GM23338 (cell line): ENCODE data around the gene TIMM10B. TPM values are rescaled to one million over a fixed set of nuclear protein-coding genes. Genes with fewer than 3 reads are reported as not detected.
"Not testable (repeated sequence)": the region's sequence is repeated elsewhere in the genome, so short reads cannot be mapped to it uniquely, and the experiment has no call there.

Experiments
- ATAC-seq: fragments of 200-7000 bp; cut with Tn5 transposase; 3 replicates; pipeline ENCODE4 v1.9.1; 2020
- DNase-seq: peaks from one replicate; pipeline ENCODE4 v3.0.0-alpha.2; 2015; ENCODE audit warnings: low spot score
- H2AFZ ChIP-seq: fragments of 200-600 bp; sonication (generic); 2 replicates; pipeline ENCODE4 v1.8.0; 2016; ENCODE audit warnings: antibody characterized with exemption, mild to moderate bottlenecking, moderate library complexity
- H3F3A ChIP-seq: fragments of 200-600 bp; sonication (generic); replicated peaks from 2 replicates; pipeline ENCODE4 v1.8.0; 2017; ENCODE audit warnings: antibody characterized with exemption, mixed run types, low read depth
- H3K27ac ChIP-seq: fragments of 200-600 bp; sonication (generic); 2 replicates; pipeline ENCODE4 v1.6.1; 2016; ENCODE audit warnings: low read depth
- H3K27me3 ChIP-seq: fragments of 200-600 bp; sonication (generic); 2 replicates; pipeline ENCODE4 v1.8.0; 2016; ENCODE audit warnings: mild to moderate bottlenecking, mixed run types, moderate library complexity; ENCODE audit not compliant: insufficient read depth
- H3K36me3 ChIP-seq: fragments of 200-600 bp; sonication (generic); 2 replicates; pipeline ENCODE4 v1.8.0; 2016; ENCODE audit warnings: mild to moderate bottlenecking; ENCODE audit not compliant: insufficient read depth
- H3K4me1 ChIP-seq: fragments of 200-600 bp; sonication (generic); 2 replicates; pipeline ENCODE4 v1.8.0; 2016; ENCODE audit warnings: mild to moderate bottlenecking, moderate library complexity; ENCODE audit not compliant: insufficient read depth
- H3K4me2 ChIP-seq: fragments of 200-600 bp; sonication (generic); 2 replicates; pipeline ENCODE4 v1.7.1; 2017; ENCODE audit warnings: mixed run types
- H3K4me3 ChIP-seq: fragments of 200-600 bp; sonication (generic); 2 replicates; pipeline ENCODE4 v1.6.1; 2016; ENCODE audit warnings: mixed run types
- H3K79me2 ChIP-seq: fragments of 200-600 bp; sonication (generic); replicated peaks from 2 replicates; pipeline ENCODE4 v1.8.0; 2017; ENCODE audit warnings: mild to moderate bottlenecking; ENCODE audit not compliant: insufficient read depth
- H3K9me2 ChIP-seq: fragments of 200-600 bp; sonication (generic); 2 replicates; pipeline ENCODE4 v1.8.0; 2017; ENCODE audit not compliant: insufficient read depth
- H4K20me1 ChIP-seq: fragments of 200-600 bp; sonication (generic); replicated peaks from 2 replicates; pipeline ENCODE4 v1.8.0; 2017; ENCODE audit warnings: mild to moderate bottlenecking; ENCODE audit not compliant: insufficient read depth
- H3K27ac Mint-ChIP-seq: 2 replicates; pipeline ENCODE4 v1.8.0; 2020; ENCODE audit warnings: inconsistent platforms, mild to moderate bottlenecking, moderate library complexity, mixed read lengths
- H3K27me3 Mint-ChIP-seq: 3 replicates; pipeline ENCODE4 v1.8.0; 2022; ENCODE audit warnings: low read depth, mild to moderate bottlenecking, moderate library complexity, mixed read lengths, inconsistent platforms; ENCODE audit not compliant: insufficient read depth, poor library complexity
- H3K36me3 Mint-ChIP-seq: 3 replicates; pipeline ENCODE4 v1.8.0; 2021; ENCODE audit warnings: low read depth, mild to moderate bottlenecking, inconsistent platforms, moderate library complexity, mixed read lengths
- H3K4me1 Mint-ChIP-seq: 3 replicates; pipeline ENCODE4 v1.8.0; 2020; ENCODE audit warnings: mild to moderate bottlenecking, inconsistent platforms, mixed read lengths
- H3K4me3 Mint-ChIP-seq: 3 replicates; pipeline ENCODE4 v1.8.0; 2021; ENCODE audit warnings: moderate library complexity, mild to moderate bottlenecking, inconsistent platforms, mixed read lengths
- H3K9me3 Mint-ChIP-seq: 3 replicates; pipeline ENCODE4 v1.8.0; 2020; ENCODE audit warnings: moderate library complexity, mild to moderate bottlenecking, inconsistent platforms, mixed read lengths
- CREB1 ChIP-seq: fragments of 250-450 bp; sonication (Bioruptor Pico); IDR thresholded peaks from 2 replicates; pipeline ENCODE4 v1.5.0; 2020; ENCODE audit warnings: low read depth, mild to moderate bottlenecking, moderate library complexity
- ETS1 ChIP-seq: IDR thresholded peaks from 2 replicates; pipeline ENCODE4 v1.6.1; 2016; ENCODE audit warnings: antibody characterized with exemption
- JUNB ChIP-seq: IDR thresholded peaks from one replicate; pipeline ENCODE4 v1.6.1; 2016; ENCODE audit warnings: antibody characterized with exemption; ENCODE audit not compliant: unreplicated experiment
- POLR2AphosphoS5 ChIP-seq: IDR thresholded peaks from 2 replicates; pipeline ENCODE4 v1.6.1; 2016; ENCODE audit warnings: antibody characterized with exemption, low read depth
- ZNF331 ChIP-seq: fragments of 250-450 bp; sonication (Bioruptor Pico); IDR thresholded peaks from 2 replicates; pipeline ENCODE4 v1.5.0; 2020; ENCODE audit warnings: low read depth, mild to moderate bottlenecking, moderate library complexity
- ZNF462 ChIP-seq: fragments of 250-450 bp; sonication (Bioruptor Pico); IDR thresholded peaks from 2 replicates; pipeline ENCODE4 v1.5.0; 2020; ENCODE audit warnings: mild to moderate bottlenecking, moderate library complexity
- polyA plus RNA-seq: library from polyadenylated mRNA; unstranded; fragments of >200 nt; fragmentation: Nextera tagmentation; extraction: Ambion mirVana; gene quantifications from 2 replicates; pipeline ENCODE4 v1.2.1, GENCODE V29; 2016
- total RNA-seq: library from RNA; depleted of rRNA; stranded (reverse); fragments of >200 nt; shearing (Covaris generic); gene quantifications from 2 replicates; pipeline ENCODE4 v1.2.3, GENCODE V29; 2014
- TF ChIP-seq, protein P1 (sequence below), 2 experiments: fragments of 200-600 bp in 1 of 2; sonication (generic) in 1 of 2; conservative IDR thresholded peaks; 2 replicates each; pipeline versions ENCODE4 v1.5.1 to v1.6.1; 2016 to 2017; ENCODE audit warnings: antibody characterized with exemption in 2 of 2, low read depth in 2 of 2, mild to moderate bottlenecking in 2 of 2, moderate library complexity in 1 of 2

The TIMM10B gene
- total and polyA plus RNA-seq, 2 experiments from 2014 or later: 30.8 to 54.2 TPM

GRCh38 chr11:6516865-6517264 lies 35.6 kb downstream of the TIMM10B start (continued):
- TF ChIP-seq ZNF462: no peak
- TF ChIP-seq JUNB: no peak
- no peak for TF ChIP-seq CREB1
- TF ChIP-seq ZNF331 (CRISPR knock-in tag): no peak
- no peak for TF ChIP-seq POLR2AphosphoS5
- TF ChIP-seq ETS1: no peak

DNA sequence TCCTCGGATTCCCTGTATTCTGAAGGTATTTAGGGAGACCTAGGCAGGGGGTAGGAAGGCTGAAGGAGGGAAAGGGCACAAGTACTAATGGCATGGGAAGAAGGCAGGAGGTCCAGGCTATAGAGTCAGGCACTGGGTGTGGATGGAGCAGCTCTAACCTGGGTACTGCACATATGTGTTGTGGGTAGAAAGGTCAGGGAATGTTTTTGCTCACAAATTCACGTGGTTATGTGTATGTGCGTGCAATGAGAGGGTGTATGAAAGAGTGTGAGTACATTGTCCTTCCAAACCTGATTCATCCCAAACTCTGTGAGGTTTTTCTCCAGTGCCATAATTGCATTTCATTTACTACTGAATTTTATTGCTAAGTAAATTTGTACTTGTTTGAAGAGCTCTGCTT lies 39.0 kb downstream of the TIMM10B start:
- no peak for DNase-seq
- peaks cover 4% of the 10 kb centered on the region; the same call in 2 of the 3 replicates for H3K36me3 Mint-ChIP-seq
- no peak overlapping the region for H3K4me3 ChIP-seq
- H3K79me2 ChIP-seq: no peaks in the 10 kb centered on the region
- H3K9me2 ChIP-seq: no peaks in the 10 kb centered on the region
- H3K9me3 Mint-ChIP-seq: no peaks in the 10 kb centered on the region
- no peak overlapping the region for H3K4me2 ChIP-seq
- ATAC-seq: no peak
- TF ChIP-seq, protein P1, sequence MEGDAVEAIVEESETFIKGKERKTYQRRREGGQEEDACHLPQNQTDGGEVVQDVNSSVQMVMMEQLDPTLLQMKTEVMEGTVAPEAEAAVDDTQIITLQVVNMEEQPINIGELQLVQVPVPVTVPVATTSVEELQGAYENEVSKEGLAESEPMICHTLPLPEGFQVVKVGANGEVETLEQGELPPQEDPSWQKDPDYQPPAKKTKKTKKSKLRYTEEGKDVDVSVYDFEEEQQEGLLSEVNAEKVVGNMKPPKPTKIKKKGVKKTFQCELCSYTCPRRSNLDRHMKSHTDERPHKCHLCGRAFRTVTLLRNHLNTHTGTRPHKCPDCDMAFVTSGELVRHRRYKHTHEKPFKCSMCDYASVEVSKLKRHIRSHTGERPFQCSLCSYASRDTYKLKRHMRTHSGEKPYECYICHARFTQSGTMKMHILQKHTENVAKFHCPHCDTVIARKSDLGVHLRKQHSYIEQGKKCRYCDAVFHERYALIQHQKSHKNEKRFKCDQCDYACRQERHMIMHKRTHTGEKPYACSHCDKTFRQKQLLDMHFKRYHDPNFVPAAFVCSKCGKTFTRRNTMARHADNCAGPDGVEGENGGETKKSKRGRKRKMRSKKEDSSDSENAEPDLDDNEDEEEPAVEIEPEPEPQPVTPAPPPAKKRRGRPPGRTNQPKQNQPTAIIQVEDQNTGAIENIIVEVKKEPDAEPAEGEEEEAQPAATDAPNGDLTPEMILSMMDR (conservative IDR thresholded peaks at IDR 0.05; ENCODE audit: low read depth in 2 of 2): no peak
- TF ChIP-seq POLR2AphosphoS5: no peak
- H3K36me3 ChIP-seq: no peaks in the 10 kb centered on the region; the same call in 1 of the 2 replicates
- no peak overlapping the region for H2AFZ ChIP-seq
- H3K27ac ChIP-seq: no peak overlapping the region
- no peaks in the 10 kb centered on the region for H3F3A ChIP-seq
- no peaks in the 10 kb centered on the region for H3K27me3 ChIP-seq
- H3K4me1 Mint-ChIP-seq: no peaks in the 10 kb centered on the region
- H3K4me1 ChIP-seq: no peaks in the 10 kb centered on the region
- H3K4me3 Mint-ChIP-seq: no peak overlapping the region
- no peaks in the 10 kb centered on the region for H4K20me1 ChIP-seq
- no peaks in the 10 kb centered on the region for H3K27me3 Mint-ChIP-seq
- no peak overlapping the region for H3K27ac Mint-ChIP-seq

GRCh38 chr11:6521946-6522345 lies 40.6 kb downstream of the TIMM10B start:
- not testable (repeated sequence) for H3K4me2 ChIP-seq, H3K4me1 Mint-ChIP-seq, H2AFZ ChIP-seq, H3K9me2 ChIP-seq, H3K79me2 ChIP-seq, H3K27me3 ChIP-seq, H3K4me3 ChIP-seq, DNase-seq, H3K36me3 ChIP-seq, ATAC-seq, H3F3A ChIP-seq, H3K9me3 Mint-ChIP-seq, H3K27ac ChIP-seq, H3K27ac Mint-ChIP-seq, H3K4me1 ChIP-seq, H3K4me3 Mint-ChIP-seq, H4K20me1 ChIP-seq, H3K36me3 Mint-ChIP-seq, H3K27me3 Mint-ChIP-seq
